Stomach (tissue), 9 donors: Measurements from ENCODE around the gene GLIS2. TPM values are rescaled to one million over a fixed set of nuclear protein-coding genes. Genes with fewer than 3 reads are reported as not detected.

Experiments used
- DNase-seq, 2 donors: peaks; one replicate each; pipeline versions ENCODE4 v3.0.0 to v3.0.0-alpha.2; 2013 to 2019
- H3K27ac ChIP-seq, 5 donors: fragments of 200-600 bp in 4 of 5; sonication (generic) in 4 of 5; one replicate each; pipeline ENCODE4 v1.5.1; 2013 to 2019; ENCODE audit warnings: mild to moderate bottlenecking in 1 of 5, moderate library complexity in 1 of 5
- H3K27me3 ChIP-seq, 3 donors: fragments of 200-600 bp; sonication (generic); one replicate each; pipeline ENCODE4 v1.5.1; 2017 to 2019; ENCODE audit warnings: mixed run types in 1 of 3
- H3K36me3 ChIP-seq, 4 donors: fragments of 200-600 bp; sonication (generic); 1 replicate in 3 of 4; 2 replicates in 1 of 4; pipeline ENCODE4 v1.5.1; 2016 to 2019
- H3K4me1 ChIP-seq, 4 donors: fragments of 200-600 bp; sonication (generic); one replicate each; pipeline ENCODE4 v1.5.1; 2016 to 2019
- H3K4me3 ChIP-seq, 4 donors: fragments of 200-600 bp; sonication (generic) in 3 of 4; one replicate each; pipeline ENCODE4 v1.5.1; 2016 to 2019; ENCODE audit warnings: mild to moderate bottlenecking in 1 of 4
- H3K9me3 ChIP-seq, 4 donors: fragments of 200-600 bp; sonication (generic); one replicate each; pipeline ENCODE4 v1.5.1; 2016 to 2019
- EP300 ChIP-seq: sonication (generic); formaldehyde crosslinking; IDR thresholded peaks from one replicate; pipeline ENCODE4 v1.6.1; 2017; ENCODE audit warnings: antibody characterized with exemption
- POLR2A ChIP-seq, 4 donors: fragments of 450-650 bp; IDR thresholded peaks; one replicate each; pipeline ENCODE4 v1.6.1; 2016; ENCODE audit warnings: antibody characterized with exemption in 4 of 4, control low read depth in 2 of 4, mild to moderate bottlenecking in 1 of 4, moderate library complexity in 1 of 4
- POLR2AphosphoS5 ChIP-seq, 3 donors: sonication (generic); formaldehyde crosslinking; IDR thresholded peaks; one replicate each; pipeline ENCODE4 v1.6.1; 2016; ENCODE audit warnings: antibody characterized with exemption in 3 of 3
- WGBS, 5 donors: extraction: QIAGEN DNeasy Blood & Tissue Kit in 3 of 5; methylation state at CpG; one replicate each; pipeline versions ENCODE4 v1.1.5 to v1.1.7; 2013 to 2018; 5-methylcytosine and 5-hydroxymethylcytosine counted together
- intact Hi-C: fragments of 100-400 bp; cut with DNase I; formaldehyde crosslinking; loops from one replicate; pipeline ENCODE4 v1.15.1; 2023; ENCODE audit warnings: low total_unique reads
- polyA plus RNA-seq, 3 donors: library from polyadenylated mRNA; stranded (reverse); fragments of 200-250 nt; gene quantifications; one replicate each; pipeline ENCODE4 v1.2.3, GENCODE V29; 2013
- total RNA-seq, 5 donors: library from RNA; depleted of rRNA; stranded (reverse); fragments of >200 nt; gene quantifications; one replicate each; pipeline versions ENCODE4 v1.1.0 to v1.2.3, GENCODE V29; 2014 to 2016
- TF ChIP-seq, protein P1 (sequence below), 7 experiments: fragments of 450-650 bp in 4 of 7; fragments of 200-600 bp in 3 of 7; sonication (generic) in 3 of 7; IDR thresholded peaks; one replicate each; pipeline ENCODE4 v1.5.1; 2016 to 2019; ENCODE audit warnings: antibody characterized with exemption in 7 of 7, control low read depth in 2 of 7, mild to moderate bottlenecking in 1 of 7
- donor health status: healthy with polysubstance abuse.
- donor health status: Bipolar disorder and iron deficiency.
- donor health status: healthy.

Gene GLIS2
- total and polyA plus RNA-seq, 8 donors: 3.2 to 21.0 (median 5.2) TPM

DNA sequence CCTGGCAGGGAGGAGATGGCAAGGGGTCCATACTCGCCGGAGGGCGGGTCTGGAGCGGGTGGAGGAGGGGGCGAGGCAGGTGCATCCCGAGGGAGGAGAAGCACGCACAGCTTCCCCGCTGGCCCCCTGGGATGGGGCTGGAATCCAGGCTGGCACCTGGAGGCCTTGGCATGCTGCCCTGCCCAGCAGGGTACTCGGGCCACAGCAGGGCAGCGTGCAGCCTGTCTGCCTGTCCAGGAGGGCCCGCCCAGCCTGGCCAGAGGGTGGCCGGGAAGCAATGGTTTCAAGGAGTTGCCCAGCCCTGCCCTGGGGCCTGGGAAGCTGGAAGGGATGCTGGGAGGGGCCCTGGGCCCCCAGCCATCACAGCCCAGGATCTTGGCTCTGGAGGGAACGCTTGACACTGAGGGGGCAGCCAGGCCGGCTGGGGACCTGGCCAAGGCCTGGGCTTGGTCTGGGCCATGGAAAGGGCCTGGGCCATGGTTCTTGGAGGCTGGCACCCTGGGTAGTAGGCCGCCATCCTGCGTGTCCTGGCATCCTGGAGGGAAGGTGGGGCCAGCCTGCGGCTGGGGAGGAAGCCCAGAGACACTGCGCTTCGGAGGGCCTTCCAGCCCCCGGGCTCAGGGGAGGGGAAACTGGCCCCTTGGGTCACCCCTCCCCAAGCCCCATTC lies 1.1 kb downstream of the GLIS2 start:
- peak; percentile 66 to 74 for DNase-seq
- peaks cover 0 to 35% (median 14%) of the 10 kb centered on the region in 3 donors for H3K27me3 ChIP-seq
- WGBS, 5 donors: 10 to 29% (median 15%) methylated on average over 12 to 20 of the region's 20 CpGs
- H3K9me3 ChIP-seq: no peaks in the 10 kb centered on the region
- H3K4me3 ChIP-seq: peak overlapping the region; percentile 63 to 71 (median 71)
- intact Hi-C loops: no loop called here
- H3K27ac ChIP-seq: peak overlapping the region; percentile 66 to 93 (median 91)
- TF ChIP-seq POLR2A (IDR thresholded peaks at IDR 0.05) (no peak), EP300 (no peak), POLR2AphosphoS5 (IDR thresholded peaks at IDR 0.05) (no peak)
- TF ChIP-seq, protein P1, sequence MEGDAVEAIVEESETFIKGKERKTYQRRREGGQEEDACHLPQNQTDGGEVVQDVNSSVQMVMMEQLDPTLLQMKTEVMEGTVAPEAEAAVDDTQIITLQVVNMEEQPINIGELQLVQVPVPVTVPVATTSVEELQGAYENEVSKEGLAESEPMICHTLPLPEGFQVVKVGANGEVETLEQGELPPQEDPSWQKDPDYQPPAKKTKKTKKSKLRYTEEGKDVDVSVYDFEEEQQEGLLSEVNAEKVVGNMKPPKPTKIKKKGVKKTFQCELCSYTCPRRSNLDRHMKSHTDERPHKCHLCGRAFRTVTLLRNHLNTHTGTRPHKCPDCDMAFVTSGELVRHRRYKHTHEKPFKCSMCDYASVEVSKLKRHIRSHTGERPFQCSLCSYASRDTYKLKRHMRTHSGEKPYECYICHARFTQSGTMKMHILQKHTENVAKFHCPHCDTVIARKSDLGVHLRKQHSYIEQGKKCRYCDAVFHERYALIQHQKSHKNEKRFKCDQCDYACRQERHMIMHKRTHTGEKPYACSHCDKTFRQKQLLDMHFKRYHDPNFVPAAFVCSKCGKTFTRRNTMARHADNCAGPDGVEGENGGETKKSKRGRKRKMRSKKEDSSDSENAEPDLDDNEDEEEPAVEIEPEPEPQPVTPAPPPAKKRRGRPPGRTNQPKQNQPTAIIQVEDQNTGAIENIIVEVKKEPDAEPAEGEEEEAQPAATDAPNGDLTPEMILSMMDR (IDR thresholded peaks at IDR 0.05): no peak
- peaks cover 66 to 79% (median 74%) of the 10 kb centered on the region in 4 donors for H3K4me1 ChIP-seq
- H3K36me3 ChIP-seq: no peaks in the 10 kb centered on the region

DNA sequence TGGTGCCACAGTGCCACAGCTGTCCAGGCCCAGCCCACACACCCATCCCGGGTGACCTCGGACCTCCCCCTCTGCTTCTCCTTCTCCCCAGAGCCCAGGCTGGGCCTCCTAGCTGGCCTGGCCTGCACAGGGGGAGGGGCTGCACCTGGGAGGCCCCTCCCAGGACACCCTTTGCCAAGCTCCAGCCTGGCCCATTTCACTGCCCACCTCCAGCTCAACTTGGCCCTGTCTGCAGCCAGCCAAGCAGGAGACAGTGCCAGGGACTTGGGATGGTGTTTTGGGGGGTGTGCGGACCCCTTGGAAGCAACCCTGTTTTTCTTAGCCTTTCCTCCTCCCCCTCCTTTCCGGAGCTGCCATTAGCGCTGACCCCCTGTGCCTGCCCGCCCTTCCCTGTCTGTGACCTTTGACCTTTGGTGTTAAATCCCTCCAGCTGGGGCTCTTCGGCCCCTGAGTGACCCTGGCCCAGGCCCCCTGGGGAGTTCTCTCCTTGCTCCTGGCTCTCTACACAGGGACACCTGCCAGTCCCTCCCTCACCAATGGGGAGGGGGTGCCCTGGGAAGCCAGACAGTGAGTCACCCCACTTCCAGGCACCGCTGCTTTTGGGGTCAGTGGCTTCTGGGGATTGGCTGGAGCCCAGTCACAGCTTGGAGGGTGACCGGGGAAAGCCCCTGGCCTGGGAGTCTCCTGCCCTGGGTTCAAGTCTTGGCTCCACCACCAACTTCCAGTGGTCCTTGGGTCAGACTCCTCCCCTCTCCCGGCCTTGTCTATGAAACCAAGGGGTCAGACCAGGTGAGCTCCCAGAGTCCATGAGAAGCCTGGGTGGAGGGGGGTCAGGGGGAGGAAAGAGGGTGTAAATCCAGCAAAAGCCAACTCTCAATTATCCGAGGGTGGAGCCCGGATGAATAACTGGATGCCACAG lies 1.9 kb downstream of the GLIS2 start:
- H3K36me3 ChIP-seq: no peaks in the 10 kb centered on the region
- H3K27ac ChIP-seq: peak overlapping the region; percentile 66 to 93 (median 91)
- intact Hi-C loops: no loop called here
- no peaks in the 10 kb centered on the region for H3K9me3 ChIP-seq
- peak overlapping the region; percentile 63 to 71 (median 71) for H3K4me3 ChIP-seq
- DNase-seq: peak in 1 of 2 donors; percentile 58
- H3K4me1 ChIP-seq: peaks cover 68 to 87% (median 78%) of the 10 kb centered on the region in 4 donors
- peaks cover 0 to 35% (median 14%) of the 10 kb centered on the region in 3 donors for H3K27me3 ChIP-seq
- WGBS, 5 donors: 43 to 57% (median 48%) methylated on average over 8 to 12 of the region's 12 CpGs
- TF ChIP-seq, protein P1 (IDR thresholded peaks at IDR 0.05): no peak
- TF ChIP-seq EP300 (no peak), POLR2AphosphoS5 (IDR thresholded peaks at IDR 0.05) (no peak), POLR2A (IDR thresholded peaks at IDR 0.05) (no peak)

DNA sequence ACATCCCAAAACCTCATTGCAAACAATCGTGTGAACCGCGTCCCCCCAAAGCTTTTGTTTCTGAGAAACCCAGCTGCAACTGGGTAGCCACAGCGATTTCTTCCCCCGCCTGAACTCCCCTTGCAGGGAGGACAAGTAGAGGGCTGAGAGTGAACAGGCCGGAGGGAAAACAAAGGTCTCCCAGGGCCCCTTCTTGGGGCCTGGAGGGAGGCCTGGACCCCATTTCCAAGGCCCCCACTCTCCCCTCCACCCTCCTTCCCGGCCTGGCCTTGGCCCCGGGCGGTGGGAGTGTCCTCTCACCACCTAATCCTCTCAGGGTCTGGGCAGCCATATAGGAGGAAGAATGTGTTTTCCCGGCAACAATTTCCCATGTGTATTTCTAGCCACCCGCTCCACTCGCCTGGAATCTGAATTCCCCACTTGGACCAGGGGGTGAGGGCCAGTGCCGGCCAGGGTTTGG lies 2.6 kb downstream of the GLIS2 start:
- Histone ChIP-seq H3K4me1 (peaks cover 74 to 91% (median 83%) of the 10 kb centered on the region in 4 donors), H3K27me3 (peaks cover 0 to 34% (median 14%) of the 10 kb centered on the region in 3 donors), H3K9me3 (no peaks in the 10 kb centered on the region), H3K27ac (peak overlapping the region in 4 of 5 donors; percentile 87 to 93 (median 92)), H3K4me3 (no peak overlapping the region), H3K36me3 (no peaks in the 10 kb centered on the region)
- 60 to 74% (median 65%) methylated on average over 12 to 13 of the region's 13 CpGs for WGBS, 5 donors
- DNase-seq: peak in 1 of 2 donors; percentile 37
- intact Hi-C loops: no loop called here
- TF ChIP-seq EP300: no peak
- TF ChIP-seq POLR2AphosphoS5 (IDR thresholded peaks at IDR 0.05): no peak
- no peak for TF ChIP-seq POLR2A (IDR thresholded peaks at IDR 0.05)
- TF ChIP-seq, protein P1 (IDR thresholded peaks at IDR 0.05): no peak

DNA sequence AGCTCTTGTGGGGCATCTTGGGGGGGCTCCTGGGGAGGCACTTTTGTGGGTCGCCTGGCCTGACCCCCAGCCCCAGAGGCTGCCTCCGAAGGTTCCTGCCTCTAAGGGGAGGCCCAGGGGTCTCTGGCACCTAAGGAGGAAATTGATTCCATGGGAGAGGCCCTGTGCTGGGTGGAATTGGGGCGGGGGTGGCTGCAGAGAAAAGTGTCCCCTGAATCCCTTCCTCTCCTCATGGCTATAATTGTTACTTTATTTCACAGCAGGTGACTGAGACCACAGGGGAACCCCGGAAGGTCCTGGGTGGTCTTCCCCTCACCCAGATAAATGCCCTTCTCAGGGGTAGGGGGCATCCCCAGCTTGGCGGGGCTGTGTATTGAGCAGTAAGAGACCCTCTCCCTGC lies 3.1 kb downstream of the GLIS2 start:
- Histone ChIP-seq H3K27ac (peak overlapping the region in 4 of 5 donors; percentile 87 to 93 (median 92)), H3K36me3 (no peaks in the 10 kb centered on the region), H3K27me3 (peaks cover 0 to 29% (median 14%) of the 10 kb centered on the region in 3 donors), H3K9me3 (no peaks in the 10 kb centered on the region), H3K4me1 (peaks cover 74 to 91% (median 83%) of the 10 kb centered on the region in 4 donors), H3K4me3 (no peak overlapping the region)
- DNase-seq: no peak
- intact Hi-C loops: no loop called here
- 64 to 87% (median 78%) methylated on average over 3 to 5 of the region's 5 CpGs for WGBS, 5 donors
- TF ChIP-seq POLR2AphosphoS5 (IDR thresholded peaks at IDR 0.05): no peak
